Neural cell (in vitro differentiated cells): ENCODE data around the gene IGBP1. TPM values are rescaled to one million over a fixed set of nuclear protein-coding genes. Genes with fewer than 3 reads are reported as not detected.
"Not testable (repeated sequence)": the region's sequence is repeated elsewhere in the genome, so short reads cannot be mapped to it uniquely, and the experiment has no call there.

Experiments used
- H2AFZ ChIP-seq: fragments of 200-600, 300-800 bp; sonication (generic), shearing (Covaris generic); 2 replicates; pipeline ENCODE4 v1.6.0; 2014; ENCODE audit warnings: low read depth, mild to moderate bottlenecking, antibody characterized with exemption, low read length, moderate library complexity
- H3F3A ChIP-seq: fragments of 200-600 bp; shearing (Covaris generic); 2 replicates; pipeline ENCODE4 v1.6.1; 2016; ENCODE audit warnings: mild to moderate bottlenecking, moderate library complexity, mixed read lengths, antibody characterized with exemption, low read length; ENCODE audit not compliant: insufficient read depth, poor library complexity, severe bottlenecking
- H3K27ac ChIP-seq: fragments of 200-600, 300-800 bp; sonication (generic), shearing (Covaris generic); 2 replicates; pipeline ENCODE4 v1.5.1; 2014; ENCODE audit warnings: mild to moderate bottlenecking, low read length, moderate library complexity
- H3K27me3 ChIP-seq: fragments of 300-800, 200-600 bp; sonication (generic), shearing (Covaris generic); 2 replicates; pipeline ENCODE4 v1.6.0; 2014; ENCODE audit warnings: mild to moderate bottlenecking, low read depth, low read length, moderate library complexity; ENCODE audit not compliant: insufficient read depth
- H3K36me3 ChIP-seq: fragments of 300-800, 200-600 bp; sonication (generic), shearing (Covaris generic); 2 replicates; pipeline ENCODE4 v1.5.1; 2014; ENCODE audit warnings: mild to moderate bottlenecking, antibody characterized with exemption, low read length, moderate library complexity; ENCODE audit not compliant: insufficient read depth
- H3K4me2 ChIP-seq: fragments of 300-800, 200-600 bp; sonication (generic), shearing (Covaris generic); 2 replicates; pipeline ENCODE4 v1.6.0; 2014; ENCODE audit warnings: mild to moderate bottlenecking, low read length
- H3K4me3 ChIP-seq: fragments of 300-800, 200-600 bp; sonication (generic), shearing (Covaris generic); 2 replicates; pipeline ENCODE4 v1.5.1; 2014; ENCODE audit warnings: mild to moderate bottlenecking, low read length, moderate library complexity
- H3K79me2 ChIP-seq: fragments of 200-600 bp; shearing (Covaris generic); replicated peaks from 2 replicates; pipeline ENCODE4 v1.6.0; 2014; ENCODE audit warnings: mild to moderate bottlenecking, low read length, moderate library complexity; ENCODE audit not compliant: insufficient read depth
- H3K9ac ChIP-seq: fragments of 300-800, 200-600 bp; sonication (generic), shearing (Covaris generic); 2 replicates; pipeline ENCODE4 v1.6.1; 2016; ENCODE audit warnings: mild to moderate bottlenecking, low read length, mixed read lengths
- H3K9me2 ChIP-seq: fragments of 200-600 bp; shearing (Covaris generic); 2 replicates; pipeline ENCODE4 v1.6.1; 2016; ENCODE audit warnings: mild to moderate bottlenecking, low read length, mixed read lengths; ENCODE audit not compliant: insufficient read depth
- H3K9me3 ChIP-seq: fragments of 200-600, 300-800 bp; sonication (generic), shearing (Covaris generic); 2 replicates; pipeline ENCODE4 v1.6.1; 2016; ENCODE audit warnings: mild to moderate bottlenecking, mixed run types, low read length, moderate library complexity, mixed read lengths
- H4K20me1 ChIP-seq: fragments of 200-600 bp; shearing (Covaris generic); 2 replicates; pipeline ENCODE4 v1.6.1; 2016; ENCODE audit warnings: mild to moderate bottlenecking, mixed run types; ENCODE audit not compliant: insufficient read depth
- EP300 ChIP-seq: fragments of 450-650 bp; conservative IDR thresholded peaks from 2 replicates; pipeline ENCODE4 v1.6.1; 2014; ENCODE audit warnings: antibody characterized with exemption, mild to moderate bottlenecking, moderate library complexity; ENCODE audit not compliant: poor library complexity, severe bottlenecking
- EZH2 ChIP-seq: fragments of 200-600, 300-800 bp; shearing (Covaris generic), sonication (generic); IDR thresholded peaks from 2 replicates; pipeline ENCODE4 v1.6.1; 2014; ENCODE audit warnings: antibody characterized with exemption, low read length, borderline replicate concordance, mild to moderate bottlenecking; ENCODE audit not compliant: insufficient read depth, poor library complexity, severe bottlenecking
- MXI1 ChIP-seq: fragments of 450-650 bp; conservative IDR thresholded peaks from 2 replicates; pipeline ENCODE4 v1.6.1; 2014; ENCODE audit warnings: antibody characterized with exemption, mild to moderate bottlenecking; ENCODE audit not compliant: poor library complexity, severe bottlenecking
- POLR2AphosphoS5 ChIP-seq: IDR thresholded peaks from 2 replicates; pipeline ENCODE4 v1.6.1; 2012
- RAD21 ChIP-seq: fragments of 450-650 bp; conservative IDR thresholded peaks from 2 replicates; pipeline ENCODE4 v1.6.1; 2014; ENCODE audit warnings: antibody characterized with exemption, mild to moderate bottlenecking, moderate library complexity
- REST ChIP-seq: IDR thresholded peaks from 2 replicates; pipeline ENCODE4 v1.6.1; 2012; ENCODE audit warnings: borderline replicate concordance
- SMC3 ChIP-seq: fragments of 450-650 bp; conservative IDR thresholded peaks from 2 replicates; pipeline ENCODE4 v1.6.1; 2014; ENCODE audit warnings: antibody characterized with exemption, mild to moderate bottlenecking, moderate library complexity; ENCODE audit not compliant: poor library complexity
- TAF1 ChIP-seq: IDR thresholded peaks from 2 replicates; pipeline ENCODE4 v1.6.1; 2012; ENCODE audit warnings: low read depth
- polyA plus RNA-seq: library from polyadenylated mRNA; depleted of rRNA; stranded (reverse); fragments of >200 nt; gene quantifications from 2 replicates; pipeline ENCODE4 v1.2.3, GENCODE V29; 2014
- TF ChIP-seq, protein P1 (sequence below): fragments of 450-650 bp; IDR thresholded peaks from 2 replicates; pipeline ENCODE4 v1.5.1; 2014; ENCODE audit warnings: antibody characterized with exemption, mild to moderate bottlenecking, moderate library complexity; ENCODE audit not compliant: poor library complexity, severe bottlenecking

The IGBP1 gene
- polyA plus RNA-seq, 1 donor from 2014 or later = 94.1 TPM

DNA sequence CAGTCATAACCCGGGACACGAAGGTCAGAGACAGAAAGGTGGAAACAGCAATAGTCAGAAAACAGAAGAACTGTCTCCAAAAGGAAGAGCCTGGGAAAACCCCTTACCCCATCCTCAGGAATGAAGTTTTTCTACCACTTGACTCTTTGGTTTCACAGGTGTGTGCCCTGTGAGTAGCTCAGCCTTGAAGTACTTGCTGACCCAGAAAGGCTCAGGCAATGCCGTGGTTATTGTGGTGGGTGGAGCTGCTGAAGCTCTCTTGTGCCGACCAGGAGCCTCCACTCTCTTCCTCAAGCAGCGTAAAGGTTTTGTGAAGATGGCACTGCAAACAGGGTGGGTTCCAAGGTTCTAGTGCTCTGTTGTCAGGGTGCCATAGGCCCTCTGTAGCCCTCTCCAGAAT lies 68.5 kb downstream of the IGBP1 start:
- Histone ChIP-seq H3K79me2 (no peaks in the 10 kb centered on the region), H3K27ac (no peak overlapping the region), H3K27me3 (no peaks in the 10 kb centered on the region), H3K4me2 (no peak overlapping the region), H4K20me1 (no peaks in the 10 kb centered on the region), H3K36me3 (no peaks in the 10 kb centered on the region), H3K9ac (no peak overlapping the region), H3K4me3 (no peak overlapping the region), H3F3A (no peaks in the 10 kb centered on the region), H3K9me3 (no peaks in the 10 kb centered on the region), H3K9me2 (no peaks in the 10 kb centered on the region), H2AFZ (no peak overlapping the region)
- TF ChIP-seq SMC3 (no peak), EZH2 (no peak), POLR2AphosphoS5 (no peak), EP300 (no peak), RAD21 (no peak), TAF1 (no peak), REST (no peak), MXI1 (no peak)
- TF ChIP-seq, protein P1, sequence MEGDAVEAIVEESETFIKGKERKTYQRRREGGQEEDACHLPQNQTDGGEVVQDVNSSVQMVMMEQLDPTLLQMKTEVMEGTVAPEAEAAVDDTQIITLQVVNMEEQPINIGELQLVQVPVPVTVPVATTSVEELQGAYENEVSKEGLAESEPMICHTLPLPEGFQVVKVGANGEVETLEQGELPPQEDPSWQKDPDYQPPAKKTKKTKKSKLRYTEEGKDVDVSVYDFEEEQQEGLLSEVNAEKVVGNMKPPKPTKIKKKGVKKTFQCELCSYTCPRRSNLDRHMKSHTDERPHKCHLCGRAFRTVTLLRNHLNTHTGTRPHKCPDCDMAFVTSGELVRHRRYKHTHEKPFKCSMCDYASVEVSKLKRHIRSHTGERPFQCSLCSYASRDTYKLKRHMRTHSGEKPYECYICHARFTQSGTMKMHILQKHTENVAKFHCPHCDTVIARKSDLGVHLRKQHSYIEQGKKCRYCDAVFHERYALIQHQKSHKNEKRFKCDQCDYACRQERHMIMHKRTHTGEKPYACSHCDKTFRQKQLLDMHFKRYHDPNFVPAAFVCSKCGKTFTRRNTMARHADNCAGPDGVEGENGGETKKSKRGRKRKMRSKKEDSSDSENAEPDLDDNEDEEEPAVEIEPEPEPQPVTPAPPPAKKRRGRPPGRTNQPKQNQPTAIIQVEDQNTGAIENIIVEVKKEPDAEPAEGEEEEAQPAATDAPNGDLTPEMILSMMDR = no peak

DNA sequence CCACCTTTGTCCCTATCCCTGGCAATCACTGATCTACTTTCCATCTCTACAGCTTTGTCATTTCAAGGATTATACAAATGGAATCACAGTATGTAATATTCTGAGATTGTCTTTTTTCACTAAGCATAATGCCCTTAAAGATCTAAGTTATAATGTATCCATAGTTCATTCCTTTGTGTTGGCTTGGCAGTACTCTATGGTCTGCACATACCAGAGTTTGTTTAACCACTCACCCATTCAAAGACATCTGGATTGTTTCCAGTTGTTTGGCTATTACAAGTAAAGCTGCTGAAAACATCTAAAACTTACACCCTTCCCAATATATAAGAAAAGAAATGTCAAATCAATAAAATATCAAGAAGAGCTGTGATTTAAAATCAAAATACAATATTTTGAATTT lies 75.2 kb downstream of the IGBP1 start:
- no peak overlapping the region for H2AFZ ChIP-seq
- H3K9ac ChIP-seq = no peak overlapping the region
- H3K4me3 ChIP-seq = no peak overlapping the region
- H4K20me1 ChIP-seq = no peaks in the 10 kb centered on the region
- no peaks in the 10 kb centered on the region for H3K9me3 ChIP-seq
- no peaks in the 10 kb centered on the region for H3K36me3 ChIP-seq
- H3K79me2 ChIP-seq = no peaks in the 10 kb centered on the region
- H3F3A ChIP-seq = no peaks in the 10 kb centered on the region
- no peaks in the 10 kb centered on the region for H3K27me3 ChIP-seq
- no peak for TF ChIP-seq SMC3
- TF ChIP-seq TAF1 = no peak
- no peak for TF ChIP-seq RAD21
- TF ChIP-seq MXI1 = no peak
- H3K4me2 ChIP-seq = no peak overlapping the region
- H3K27ac ChIP-seq = no peak overlapping the region
- H3K9me2 ChIP-seq = no peaks in the 10 kb centered on the region

GRCh38 chrX:70209570-70209969 lies 76.3 kb downstream of the IGBP1 start:
- H3K4me2 ChIP-seq, H3K4me3 ChIP-seq, H3K9ac ChIP-seq, H3K27ac ChIP-seq, H3K9me3 ChIP-seq, H3K27me3 ChIP-seq, H4K20me1 ChIP-seq, H2AFZ ChIP-seq, H3K79me2 ChIP-seq, H3K36me3 ChIP-seq, H3F3A ChIP-seq, H3K9me2 ChIP-seq: not testable (repeated sequence)

Other genes starting within 250 kb of the IGBP1 start
- gene AWAT2, start 83.5 kb upstream of the IGBP1 start, polyA plus RNA-seq = not detected in 2 replicates
- not detected in 2 replicates for gene OTUD6A, start 71.0 kb upstream of the IGBP1 start, polyA plus RNA-seq
- gene DGAT2L6, start 44.0 kb downstream of the IGBP1 start, polyA plus RNA-seq = not detected in 2 replicates
- gene AWAT1, start 101.2 kb downstream of the IGBP1 start, polyA plus RNA-seq = not detected in 2 replicates
- not detected in 2 replicates for gene P2RY4, start 126.8 kb downstream of the IGBP1 start, polyA plus RNA-seq
- gene ARR3, start 134.9 kb downstream of the IGBP1 start, polyA plus RNA-seq = not detected in 2 replicates
- gene RAB41, start 148.7 kb downstream of the IGBP1 start, polyA plus RNA-seq = not detected in 2 replicates
- 55.7 and 64.7 TPM in 2 replicates for gene PDZD11, start 156.5 kb downstream of the IGBP1 start, polyA plus RNA-seq
- 1.1 and 2.7 TPM in 2 replicates for gene KIF4A, start 156.7 kb downstream of the IGBP1 start, polyA plus RNA-seq